22Rv1 (cell line): ENCODE measurements around the gene BPIFB3.

Source experiments
- ZFX ChIP-seq: fragments of 450-650 bp; IDR thresholded peaks from 2 replicates; pipeline ENCODE4 v1.6.1; 2017; ENCODE audit warnings: antibody characterized with exemption, borderline replicate concordance
- TF ChIP-seq, protein P1 (sequence below): fragments of 450-650 bp; IDR thresholded peaks from 2 replicates; pipeline ENCODE4 v1.5.1; 2017; ENCODE audit warnings: mild to moderate bottlenecking

DNA sequence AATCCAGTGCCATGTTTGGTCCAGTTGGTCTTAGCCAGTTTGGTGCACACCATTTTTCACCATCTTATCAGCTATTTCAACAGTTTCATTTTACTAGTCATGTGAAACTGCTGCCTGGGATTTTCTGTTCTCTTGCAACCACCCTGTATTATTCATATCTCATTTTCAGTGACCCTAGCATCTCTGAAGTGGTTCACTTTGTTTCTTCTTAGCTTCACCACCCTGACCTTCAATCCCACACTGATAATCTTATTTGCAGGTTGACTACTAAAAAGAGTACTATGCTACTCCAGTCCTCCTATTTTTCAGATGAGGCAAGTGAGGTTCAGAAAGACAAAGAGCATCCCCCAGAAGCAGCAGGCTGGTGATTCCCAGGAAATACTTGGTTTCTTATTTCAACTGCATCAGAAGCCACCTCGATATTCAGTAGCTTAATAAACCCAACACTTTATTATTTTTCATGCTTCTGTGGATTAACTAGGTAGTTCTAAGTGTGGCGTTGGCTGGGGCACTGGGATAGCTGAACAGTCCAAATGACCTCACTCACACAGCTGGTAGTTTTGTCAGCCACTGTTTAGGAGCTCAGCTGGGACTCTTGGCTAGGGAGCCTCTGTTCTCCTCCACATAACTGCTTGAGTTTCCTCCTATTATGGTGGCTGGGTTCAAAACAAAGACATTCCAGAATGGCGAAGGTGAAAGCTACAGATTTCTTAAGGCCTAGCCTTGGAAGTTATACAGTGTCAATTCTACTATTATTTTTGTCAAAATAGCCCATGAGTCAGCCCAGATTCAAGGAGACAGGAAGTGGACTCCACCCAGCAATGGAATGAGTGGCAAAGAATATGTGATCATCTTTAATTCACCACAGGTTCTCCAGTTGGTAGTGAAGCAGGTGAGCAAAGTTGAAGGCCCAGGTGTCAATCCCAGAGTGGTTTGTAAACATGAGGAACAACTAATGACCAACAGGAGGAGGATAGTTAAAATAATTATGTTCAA is 66.3 kb downstream of the BPIFB3 start:
- TF ChIP-seq, protein P1, sequence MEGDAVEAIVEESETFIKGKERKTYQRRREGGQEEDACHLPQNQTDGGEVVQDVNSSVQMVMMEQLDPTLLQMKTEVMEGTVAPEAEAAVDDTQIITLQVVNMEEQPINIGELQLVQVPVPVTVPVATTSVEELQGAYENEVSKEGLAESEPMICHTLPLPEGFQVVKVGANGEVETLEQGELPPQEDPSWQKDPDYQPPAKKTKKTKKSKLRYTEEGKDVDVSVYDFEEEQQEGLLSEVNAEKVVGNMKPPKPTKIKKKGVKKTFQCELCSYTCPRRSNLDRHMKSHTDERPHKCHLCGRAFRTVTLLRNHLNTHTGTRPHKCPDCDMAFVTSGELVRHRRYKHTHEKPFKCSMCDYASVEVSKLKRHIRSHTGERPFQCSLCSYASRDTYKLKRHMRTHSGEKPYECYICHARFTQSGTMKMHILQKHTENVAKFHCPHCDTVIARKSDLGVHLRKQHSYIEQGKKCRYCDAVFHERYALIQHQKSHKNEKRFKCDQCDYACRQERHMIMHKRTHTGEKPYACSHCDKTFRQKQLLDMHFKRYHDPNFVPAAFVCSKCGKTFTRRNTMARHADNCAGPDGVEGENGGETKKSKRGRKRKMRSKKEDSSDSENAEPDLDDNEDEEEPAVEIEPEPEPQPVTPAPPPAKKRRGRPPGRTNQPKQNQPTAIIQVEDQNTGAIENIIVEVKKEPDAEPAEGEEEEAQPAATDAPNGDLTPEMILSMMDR, result no peak
- TF ChIP-seq ZFX, result no peak
